GM23338 (cell line): ENCODE measurements around the gene PGBD5. TPM values are rescaled to one million over a fixed set of nuclear protein-coding genes. Genes with fewer than 3 reads are reported as not detected.
A peak's percentile ranks its signal among the peaks of the same experiment; 100 is the strongest.

Experiments used
- ATAC-seq: fragments of 200-7000 bp; cut with Tn5 transposase; 3 replicates; pipeline ENCODE4 v1.9.1; 2020
- DNase-seq: peaks from one replicate; pipeline ENCODE4 v3.0.0-alpha.2; 2015; ENCODE audit warnings: low spot score
- H2AFZ ChIP-seq: fragments of 200-600 bp; sonication (generic); 2 replicates; pipeline ENCODE4 v1.8.0; 2016; ENCODE audit warnings: antibody characterized with exemption, mild to moderate bottlenecking, moderate library complexity
- H3F3A ChIP-seq: fragments of 200-600 bp; sonication (generic); replicated peaks from 2 replicates; pipeline ENCODE4 v1.8.0; 2017; ENCODE audit warnings: antibody characterized with exemption, mixed run types, low read depth
- H3K27ac ChIP-seq: fragments of 200-600 bp; sonication (generic); 2 replicates; pipeline ENCODE4 v1.6.1; 2016; ENCODE audit warnings: low read depth
- H3K27me3 ChIP-seq: fragments of 200-600 bp; sonication (generic); 2 replicates; pipeline ENCODE4 v1.8.0; 2016; ENCODE audit warnings: mild to moderate bottlenecking, mixed run types, moderate library complexity; ENCODE audit not compliant: insufficient read depth
- H3K36me3 ChIP-seq: fragments of 200-600 bp; sonication (generic); 2 replicates; pipeline ENCODE4 v1.8.0; 2016; ENCODE audit warnings: mild to moderate bottlenecking; ENCODE audit not compliant: insufficient read depth
- H3K4me1 ChIP-seq: fragments of 200-600 bp; sonication (generic); 2 replicates; pipeline ENCODE4 v1.8.0; 2016; ENCODE audit warnings: mild to moderate bottlenecking, moderate library complexity; ENCODE audit not compliant: insufficient read depth
- H3K4me2 ChIP-seq: fragments of 200-600 bp; sonication (generic); 2 replicates; pipeline ENCODE4 v1.7.1; 2017; ENCODE audit warnings: mixed run types
- H3K4me3 ChIP-seq: fragments of 200-600 bp; sonication (generic); 2 replicates; pipeline ENCODE4 v1.6.1; 2016; ENCODE audit warnings: mixed run types
- H3K79me2 ChIP-seq: fragments of 200-600 bp; sonication (generic); replicated peaks from 2 replicates; pipeline ENCODE4 v1.8.0; 2017; ENCODE audit warnings: mild to moderate bottlenecking; ENCODE audit not compliant: insufficient read depth
- H3K9me2 ChIP-seq: fragments of 200-600 bp; sonication (generic); 2 replicates; pipeline ENCODE4 v1.8.0; 2017; ENCODE audit not compliant: insufficient read depth
- H4K20me1 ChIP-seq: fragments of 200-600 bp; sonication (generic); replicated peaks from 2 replicates; pipeline ENCODE4 v1.8.0; 2017; ENCODE audit warnings: mild to moderate bottlenecking; ENCODE audit not compliant: insufficient read depth
- H3K27ac Mint-ChIP-seq: 2 replicates; pipeline ENCODE4 v1.8.0; 2020; ENCODE audit warnings: inconsistent platforms, mild to moderate bottlenecking, moderate library complexity, mixed read lengths
- H3K27me3 Mint-ChIP-seq: 3 replicates; pipeline ENCODE4 v1.8.0; 2022; ENCODE audit warnings: low read depth, mild to moderate bottlenecking, moderate library complexity, mixed read lengths, inconsistent platforms; ENCODE audit not compliant: insufficient read depth, poor library complexity
- H3K36me3 Mint-ChIP-seq: 3 replicates; pipeline ENCODE4 v1.8.0; 2021; ENCODE audit warnings: low read depth, mild to moderate bottlenecking, inconsistent platforms, moderate library complexity, mixed read lengths
- H3K4me1 Mint-ChIP-seq: 3 replicates; pipeline ENCODE4 v1.8.0; 2020; ENCODE audit warnings: mild to moderate bottlenecking, inconsistent platforms, mixed read lengths
- H3K4me3 Mint-ChIP-seq: 3 replicates; pipeline ENCODE4 v1.8.0; 2021; ENCODE audit warnings: moderate library complexity, mild to moderate bottlenecking, inconsistent platforms, mixed read lengths
- H3K9me3 Mint-ChIP-seq: 3 replicates; pipeline ENCODE4 v1.8.0; 2020; ENCODE audit warnings: moderate library complexity, mild to moderate bottlenecking, inconsistent platforms, mixed read lengths
- CTCF ChIP-seq, 2 experiments: fragments of 200-600 bp in 1 of 2; sonication (generic) in 1 of 2; conservative IDR thresholded peaks; 2 replicates each; pipeline versions ENCODE4 v1.5.1 to v1.6.1; 2016 to 2017; ENCODE audit warnings: antibody characterized with exemption in 2 of 2, low read depth in 2 of 2, mild to moderate bottlenecking in 2 of 2, moderate library complexity in 1 of 2
- ETS1 ChIP-seq: IDR thresholded peaks from 2 replicates; pipeline ENCODE4 v1.6.1; 2016; ENCODE audit warnings: antibody characterized with exemption
- JUNB ChIP-seq: IDR thresholded peaks from one replicate; pipeline ENCODE4 v1.6.1; 2016; ENCODE audit warnings: antibody characterized with exemption; ENCODE audit not compliant: unreplicated experiment
- NANOG ChIP-seq: IDR thresholded peaks from 2 replicates; pipeline ENCODE4 v1.6.1; 2016; ENCODE audit warnings: antibody characterized with exemption, borderline replicate concordance
- REST ChIP-seq: IDR thresholded peaks from one replicate; pipeline ENCODE4 v1.6.1; 2018; ENCODE audit warnings: antibody characterized with exemption; ENCODE audit not compliant: unreplicated experiment
- ZNF114 ChIP-seq: fragments of 250-450 bp; sonication (Bioruptor Pico); IDR thresholded peaks from 2 replicates; pipeline ENCODE4 v1.5.0; 2020; ENCODE audit warnings: mild to moderate bottlenecking, moderate library complexity
- polyA plus RNA-seq: library from polyadenylated mRNA; unstranded; fragments of >200 nt; fragmentation: Nextera tagmentation; extraction: Ambion mirVana; gene quantifications from 2 replicates; pipeline ENCODE4 v1.2.1, GENCODE V29; 2016
- total RNA-seq: library from RNA; depleted of rRNA; stranded (reverse); fragments of >200 nt; shearing (Covaris generic); gene quantifications from 2 replicates; pipeline ENCODE4 v1.2.3, GENCODE V29; 2014
- TF ChIP-seq, protein P1 (sequence below): fragments of 250-450 bp; sonication (Bioruptor Pico); IDR thresholded peaks from 2 replicates; pipeline ENCODE4 v1.5.0; 2020; ENCODE audit warnings: mild to moderate bottlenecking, moderate library complexity

PGBD5 gene
- total and polyA plus RNA-seq, 2 experiments from 2014 or later, result 3.4 to 16.6 TPM

- ATAC-seq, result peak; percentile 46
- no peak for DNase-seq
- Histone ChIP-seq H3K27ac (no peak overlapping the region), H3K4me3 (peak overlapping the region; percentile 80), H3K9me2 (peaks cover 4% of the 10 kb centered on the region; the same call in 1 of the 2 replicates), H2AFZ (peak overlapping the region; percentile 95), H3K4me1 (peaks cover 24% of the 10 kb centered on the region), H4K20me1 (no peaks in the 10 kb centered on the region), H3F3A (0 out of 2 replicates have a peak, but pooled peaks cover 2% of the 10 kb centered on the region), H3K36me3 (no peaks in the 10 kb centered on the region), H3K4me2 (peak overlapping the region; percentile 91), H3K27me3 (peaks cover 7% of the 10 kb centered on the region), H3K79me2 (no peaks in the 10 kb centered on the region)
- TF ChIP-seq JUNB (no peak), CTCF (conservative IDR thresholded peaks at IDR 0.05; ENCODE audit: low read depth in 2 of 2) (no peak), ETS1 (no peak), REST (no peak), ZNF114 (CRISPR knock-in tag) (no peak), NANOG (no peak)
- TF ChIP-seq, protein P1, sequence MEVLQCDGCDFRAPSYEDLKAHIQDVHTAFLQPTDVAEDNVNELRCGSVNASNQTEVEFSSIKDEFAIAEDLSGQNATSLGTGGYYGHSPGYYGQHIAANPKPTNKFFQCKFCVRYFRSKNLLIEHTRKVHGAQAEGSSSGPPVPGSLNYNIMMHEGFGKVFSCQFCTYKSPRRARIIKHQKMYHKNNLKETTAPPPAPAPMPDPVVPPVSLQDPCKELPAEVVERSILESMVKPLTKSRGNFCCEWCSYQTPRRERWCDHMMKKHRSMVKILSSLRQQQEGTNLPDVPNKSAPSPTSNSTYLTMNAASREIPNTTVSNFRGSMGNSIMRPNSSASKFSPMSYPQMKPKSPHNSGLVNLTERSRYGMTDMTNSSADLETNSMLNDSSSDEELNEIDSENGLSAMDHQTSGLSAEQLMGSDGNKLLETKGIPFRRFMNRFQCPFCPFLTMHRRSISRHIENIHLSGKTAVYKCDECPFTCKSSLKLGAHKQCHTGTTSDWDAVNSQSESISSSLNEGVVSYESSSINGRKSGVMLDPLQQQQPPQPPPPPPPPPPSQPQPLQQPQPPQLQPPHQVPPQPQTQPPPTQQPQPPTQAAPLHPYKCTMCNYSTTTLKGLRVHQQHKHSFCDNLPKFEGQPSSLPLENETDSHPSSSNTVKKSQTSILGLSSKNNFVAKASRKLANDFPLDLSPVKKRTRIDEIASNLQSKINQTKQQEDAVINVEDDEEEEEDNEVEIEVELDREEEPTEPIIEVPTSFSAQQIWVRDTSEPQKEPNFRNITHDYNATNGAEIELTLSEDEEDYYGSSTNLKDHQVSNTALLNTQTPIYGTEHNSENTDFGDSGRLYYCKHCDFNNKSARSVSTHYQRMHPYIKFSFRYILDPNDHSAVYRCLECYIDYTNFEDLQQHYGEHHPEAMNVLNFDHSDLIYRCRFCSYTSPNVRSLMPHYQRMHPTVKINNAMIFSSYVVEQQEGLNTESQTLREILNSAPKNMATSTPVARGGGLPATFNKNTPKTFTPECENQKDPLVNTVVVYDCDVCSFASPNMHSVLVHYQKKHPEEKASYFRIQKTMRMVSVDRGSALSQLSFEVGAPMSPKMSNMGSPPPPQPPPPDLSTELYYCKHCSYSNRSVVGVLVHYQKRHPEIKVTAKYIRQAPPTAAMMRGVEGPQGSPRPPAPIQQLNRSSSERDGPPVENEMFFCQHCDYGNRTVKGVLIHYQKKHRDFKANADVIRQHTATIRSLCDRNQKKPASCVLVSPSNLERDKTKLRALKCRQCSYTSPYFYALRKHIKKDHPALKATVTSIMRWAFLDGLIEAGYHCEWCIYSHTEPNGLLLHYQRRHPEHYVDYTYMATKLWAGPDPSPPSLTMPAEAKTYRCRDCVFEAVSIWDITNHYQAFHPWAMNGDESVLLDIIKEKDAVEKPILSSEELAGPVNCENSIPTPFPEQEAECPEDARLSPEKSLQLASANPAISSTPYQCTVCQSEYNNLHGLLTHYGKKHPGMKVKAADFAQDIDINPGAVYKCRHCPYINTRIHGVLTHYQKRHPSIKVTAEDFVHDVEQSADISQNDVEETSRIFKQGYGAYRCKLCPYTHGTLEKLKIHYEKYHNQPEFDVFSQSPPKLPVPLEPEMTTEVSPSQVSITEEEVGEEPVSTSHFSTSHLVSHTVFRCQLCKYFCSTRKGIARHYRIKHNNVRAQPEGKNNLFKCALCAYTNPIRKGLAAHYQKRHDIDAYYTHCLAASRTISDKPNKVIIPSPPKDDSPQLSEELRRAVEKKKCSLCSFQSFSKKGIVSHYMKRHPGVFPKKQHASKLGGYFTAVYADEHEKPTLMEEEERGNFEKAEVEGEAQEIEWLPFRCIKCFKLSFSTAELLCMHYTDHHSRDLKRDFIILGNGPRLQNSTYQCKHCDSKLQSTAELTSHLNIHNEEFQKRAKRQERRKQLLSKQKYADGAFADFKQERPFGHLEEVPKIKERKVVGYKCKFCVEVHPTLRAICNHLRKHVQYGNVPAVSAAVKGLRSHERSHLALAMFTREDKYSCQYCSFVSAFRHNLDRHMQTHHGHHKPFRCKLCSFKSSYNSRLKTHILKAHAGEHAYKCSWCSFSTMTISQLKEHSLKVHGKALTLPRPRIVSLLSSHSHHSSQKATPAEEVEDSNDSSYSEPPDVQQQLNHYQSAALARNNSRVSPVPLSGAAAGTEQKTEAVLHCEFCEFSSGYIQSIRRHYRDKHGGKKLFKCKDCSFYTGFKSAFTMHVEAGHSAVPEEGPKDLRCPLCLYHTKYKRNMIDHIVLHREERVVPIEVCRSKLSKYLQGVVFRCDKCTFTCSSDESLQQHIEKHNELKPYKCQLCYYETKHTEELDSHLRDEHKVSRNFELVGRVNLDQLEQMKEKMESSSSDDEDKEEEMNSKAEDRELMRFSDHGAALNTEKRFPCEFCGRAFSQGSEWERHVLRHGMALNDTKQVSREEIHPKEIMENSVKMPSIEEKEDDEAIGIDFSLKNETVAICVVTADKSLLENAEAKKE (CRISPR knock-in tag), result no peak
- Mint-ChIP-seq H3K4me3 (peak overlapping the region; percentile 75), H3K36me3 (no peaks in the 10 kb centered on the region), H3K9me3 (no peaks in the 10 kb centered on the region), H3K4me1 (peaks cover 29% of the 10 kb centered on the region), H3K27me3 (peaks cover 9% of the 10 kb centered on the region), H3K27ac (no peak overlapping the region)
Observed at GRCh38 chr1:230292689-230293389, 133.3 kb downstream of the PGBD5 start.
